GM04503 (cell line): ENCODE measurements around the gene RPS2.
A peak's percentile ranks its signal among the peaks of the same experiment; 100 is the strongest.
"Not testable (repeated sequence)": the region's sequence is repeated elsewhere in the genome, so short reads cannot be mapped to it uniquely, and the experiment has no call there.

ENCODE experiments used
- DNase-seq: peaks from one replicate; pipeline ENCODE4 v3.0.0-alpha.2; 2012; ENCODE audit warnings: low read depth

The RPS2 gene

DNA sequence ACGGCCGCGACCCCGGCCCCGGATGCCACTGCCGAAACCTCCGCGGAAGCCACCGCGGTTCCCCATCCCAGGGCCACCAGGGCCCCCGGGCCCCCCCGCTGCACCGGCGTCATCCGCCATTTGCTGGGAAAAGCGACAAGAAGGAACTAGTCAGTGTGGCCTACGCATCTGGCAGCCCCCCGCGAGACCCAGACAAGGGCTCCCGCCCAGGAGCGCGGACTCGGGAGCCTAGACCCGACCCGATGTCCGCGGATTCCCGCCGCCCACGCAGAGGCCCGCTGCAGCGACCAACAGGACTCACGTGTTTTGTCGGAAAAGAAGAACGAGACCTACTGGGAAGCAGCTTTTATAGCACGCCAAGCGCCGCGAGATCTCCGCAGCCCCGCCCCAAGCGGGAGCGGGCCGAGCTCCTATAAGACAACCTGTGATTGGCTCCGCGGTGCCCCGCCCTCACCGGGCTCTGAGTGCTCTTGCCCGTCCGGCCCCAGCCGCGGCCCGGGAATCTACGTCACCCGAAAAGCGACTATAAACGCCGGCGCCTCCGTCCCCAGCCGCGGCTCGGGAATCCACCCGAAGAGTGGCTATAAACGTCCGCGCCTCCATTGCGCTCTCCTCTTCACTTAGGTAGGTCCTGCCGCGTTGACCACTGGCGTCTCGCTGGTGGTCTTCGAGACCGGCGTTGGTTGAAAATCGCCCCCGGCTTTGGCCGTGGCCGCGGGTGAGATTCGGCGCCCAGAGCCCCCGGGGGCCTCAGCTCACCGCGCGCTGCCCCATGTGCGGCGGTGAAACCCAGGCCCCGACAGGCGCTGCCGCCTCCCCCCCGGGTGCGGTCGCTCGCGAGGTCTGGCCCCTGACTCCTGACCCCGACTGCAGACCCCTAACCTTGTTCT, at the start of gene RPS2:
Gene RPS2 (minus strand): TSS at position 321 of the 890 bp plus-strand sequence. CDS start 201 bp downstream, at position 120.
- DNase-seq = peak; percentile 84

DNA sequence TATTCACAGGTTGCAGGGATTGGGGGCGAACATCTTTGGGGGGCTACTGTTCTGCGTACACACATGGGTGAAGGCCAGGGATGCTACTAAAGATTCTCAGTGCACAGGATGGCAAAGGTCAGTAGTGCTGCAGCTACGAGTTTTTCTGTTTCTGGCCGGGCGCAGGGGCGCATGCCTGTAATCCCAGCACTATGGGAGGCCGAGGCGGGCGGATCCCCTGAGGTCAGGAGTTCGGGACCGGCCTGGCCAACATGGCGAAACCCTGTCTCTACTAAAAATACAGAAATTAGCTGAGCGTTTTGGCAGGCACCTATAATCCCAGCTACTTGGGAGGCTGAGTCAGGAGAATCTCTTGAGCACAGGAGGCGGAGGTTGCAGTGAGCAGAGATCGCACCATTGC, 48.9 kb upstream of the RPS2 start:
- no peak for DNase-seq

GRCh38 chr16:2011726-2012125, 47.1 kb upstream of the RPS2 start:
- DNase-seq = not testable (repeated sequence)

- DNase-seq = no peak
Observed at GRCh38 chr16:2009791-2010510, 45.3 kb upstream of the RPS2 start, which contains the start of gene ZNF598. Gene ZNF598 (minus strand): TSS chr16:2009821.

DNA sequence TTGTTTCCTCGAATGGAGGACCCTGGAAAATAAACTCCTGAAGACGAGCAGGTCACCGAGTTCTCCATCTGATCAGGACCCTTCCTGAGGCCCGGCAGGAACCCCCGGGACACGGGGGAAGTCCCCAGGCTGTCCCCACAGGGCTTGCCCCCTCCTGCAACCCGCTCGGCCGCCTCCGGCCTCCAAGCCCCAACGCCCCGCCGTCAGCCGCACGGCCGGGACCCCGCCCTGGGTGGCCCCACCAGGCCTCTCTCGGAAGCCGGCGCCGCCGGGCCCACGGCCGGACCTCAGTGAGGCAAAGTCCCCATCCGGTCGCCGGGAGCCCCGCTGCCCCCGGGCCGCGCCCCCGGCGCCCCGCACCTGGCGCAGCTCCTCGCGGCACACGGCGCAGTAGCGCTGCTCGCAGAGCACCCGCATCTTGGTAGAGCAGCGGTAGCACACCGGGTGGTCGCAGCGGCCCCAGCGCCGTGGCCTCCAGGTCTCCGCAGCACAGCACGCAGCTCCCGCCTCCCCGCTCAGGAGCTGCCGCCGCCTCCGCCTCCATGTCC, 44.6 kb upstream of the RPS2 start:
- DNase-seq = no peak

DNA sequence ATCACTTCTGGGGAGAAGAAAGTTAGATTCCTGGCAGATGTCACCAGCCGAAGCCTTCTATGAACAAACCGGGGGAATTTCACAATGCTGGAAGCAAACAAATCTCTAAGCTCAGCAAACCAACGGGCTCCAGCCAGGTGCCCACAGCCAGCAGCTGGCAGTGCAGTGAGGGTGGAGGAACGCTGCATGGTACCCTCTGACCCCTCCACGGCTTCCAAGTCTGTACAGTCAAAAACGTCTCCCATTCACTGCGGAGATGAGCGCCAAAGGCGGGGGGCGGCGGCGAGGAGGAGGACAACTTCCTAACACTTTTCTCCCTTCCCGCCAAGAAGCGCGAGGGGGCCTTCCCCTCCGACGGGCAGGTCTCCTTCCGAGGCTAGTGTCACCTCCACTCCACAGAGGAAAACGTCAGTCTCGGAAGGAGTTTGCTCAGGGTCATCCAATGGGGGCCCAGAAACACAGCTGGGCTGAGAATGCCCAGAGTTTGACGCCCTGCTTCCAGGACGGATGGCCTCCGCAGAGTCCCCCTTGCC, 44.1 kb upstream of the RPS2 start:
- no peak for DNase-seq

DNA sequence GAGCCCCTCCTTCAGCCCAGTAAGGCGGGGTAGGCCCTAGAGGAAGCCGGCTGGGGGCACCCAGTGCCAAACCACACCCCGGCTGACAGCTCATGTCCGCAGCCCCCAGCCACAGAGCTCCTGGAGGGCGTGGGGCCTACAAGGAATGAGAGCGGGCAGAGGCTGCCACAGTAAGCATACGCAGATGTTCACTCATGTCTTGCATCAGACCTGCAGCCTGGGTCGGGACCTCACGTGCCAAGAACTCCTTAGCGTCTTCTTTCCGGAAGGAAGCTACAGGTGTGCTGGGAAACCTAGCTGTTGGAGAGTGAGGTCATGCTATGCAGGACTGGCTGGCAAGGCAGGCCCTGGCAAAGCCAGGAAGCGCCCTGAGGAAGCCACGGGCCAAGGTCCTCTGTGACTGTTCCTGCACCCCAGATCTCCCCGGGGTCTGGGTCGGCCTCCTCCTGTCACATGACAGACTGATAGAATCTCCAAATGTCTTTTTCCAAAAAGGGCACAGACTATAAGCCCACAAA, 43.4 kb upstream of the RPS2 start:
- no peak for DNase-seq

DNA sequence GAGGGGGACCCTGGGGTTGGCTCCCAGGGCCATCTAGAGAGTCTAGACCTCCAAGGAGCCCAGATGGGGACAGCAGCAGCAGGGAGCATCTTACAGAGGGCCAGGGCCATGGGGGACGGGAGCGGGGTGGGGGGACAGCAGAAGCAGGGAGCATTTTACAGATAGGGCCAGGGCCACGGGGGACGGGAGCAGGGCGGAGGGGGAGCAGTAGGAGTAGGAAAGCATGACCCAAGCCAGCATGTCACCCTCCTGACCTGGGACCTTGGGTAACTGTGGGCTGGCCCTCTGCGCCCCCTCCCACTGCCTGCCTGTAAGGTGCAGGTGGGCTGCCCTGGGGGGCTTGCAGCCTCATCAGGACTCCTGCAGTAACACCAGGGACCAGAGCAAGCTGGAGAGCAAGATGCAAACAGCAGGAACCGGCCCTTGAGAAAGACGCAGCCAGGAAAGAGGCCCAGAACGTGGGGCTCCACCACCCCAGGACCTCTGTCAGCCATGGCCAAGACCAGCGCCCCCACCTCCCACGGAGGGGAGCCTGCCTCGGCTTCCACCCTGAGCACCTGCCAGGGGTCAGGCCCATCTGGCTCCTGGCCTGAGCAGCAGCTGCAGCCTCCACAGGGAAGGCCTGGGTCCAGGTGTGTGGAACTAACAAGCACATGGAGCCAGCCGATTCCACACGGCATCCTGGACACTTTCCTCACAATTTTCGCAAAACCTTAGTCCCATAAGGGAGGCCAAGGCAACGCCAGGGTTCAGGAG, 42.6 kb upstream of the RPS2 start:
- DNase-seq = no peak

DNA sequence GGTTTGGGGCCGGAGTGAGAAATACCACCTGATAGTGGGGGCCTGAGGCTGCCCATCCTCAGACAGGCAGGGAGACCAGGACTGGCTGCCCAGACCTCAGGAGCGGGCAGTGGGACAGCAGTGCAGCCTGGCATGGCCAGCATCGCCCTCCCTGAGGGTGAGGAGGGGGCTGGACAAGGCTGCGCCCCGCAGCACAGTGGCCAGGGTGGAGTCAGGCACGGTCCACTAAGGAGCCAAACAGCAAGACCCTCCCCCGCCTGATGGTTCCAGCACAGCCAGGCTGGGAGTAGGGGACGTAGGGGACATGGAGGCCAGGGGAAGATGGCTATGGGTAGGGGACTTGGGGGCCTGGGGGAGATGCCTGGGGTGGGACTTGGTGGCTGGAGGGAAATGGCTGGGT, 41.7 kb upstream of the RPS2 start:
- no peak for DNase-seq

GRCh38 chr16:2005646-2006045, 41.0 kb upstream of the RPS2 start:
- DNase-seq = no peak

GRCh38 chr16:2004795-2005517, 40.3 kb upstream of the RPS2 start:
- DNase-seq = no peak

- no peak for DNase-seq
Observed at GRCh38 chr16:2003827-2004641, 39.4 kb upstream of the RPS2 start.

DNA sequence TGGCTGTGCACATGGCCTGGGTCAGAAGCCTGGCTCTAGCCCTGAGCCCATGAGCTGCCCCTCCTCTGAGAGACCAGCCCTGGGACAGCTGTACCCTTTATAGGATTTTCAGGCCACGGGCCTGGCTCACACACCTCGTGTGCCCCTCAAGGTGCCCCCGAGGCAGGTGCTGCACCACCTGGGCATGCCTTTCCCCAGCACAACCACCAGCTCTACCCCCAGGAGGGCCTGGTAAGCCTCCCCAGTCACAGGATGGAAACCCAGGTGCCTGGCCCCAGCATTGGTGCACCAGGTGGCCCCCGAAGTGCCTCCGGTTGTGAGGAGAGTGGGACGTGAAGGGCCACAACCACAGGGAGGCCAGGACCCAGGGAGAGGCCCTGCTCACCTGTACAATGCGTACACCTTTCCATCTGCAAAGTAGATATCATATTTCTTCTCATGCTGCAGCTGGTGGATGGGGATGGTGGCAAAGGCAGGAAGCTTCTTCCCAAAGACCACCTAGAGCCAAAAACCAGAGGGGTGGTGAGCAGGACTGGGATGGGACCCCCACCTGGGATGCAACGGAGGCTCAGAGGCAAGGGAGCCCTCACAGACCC, 38.7 kb upstream of the RPS2 start:
- no peak for DNase-seq

- DNase-seq = no peak
Observed at GRCh38 chr16:2002406-2003230, 38.0 kb upstream of the RPS2 start.

DNA sequence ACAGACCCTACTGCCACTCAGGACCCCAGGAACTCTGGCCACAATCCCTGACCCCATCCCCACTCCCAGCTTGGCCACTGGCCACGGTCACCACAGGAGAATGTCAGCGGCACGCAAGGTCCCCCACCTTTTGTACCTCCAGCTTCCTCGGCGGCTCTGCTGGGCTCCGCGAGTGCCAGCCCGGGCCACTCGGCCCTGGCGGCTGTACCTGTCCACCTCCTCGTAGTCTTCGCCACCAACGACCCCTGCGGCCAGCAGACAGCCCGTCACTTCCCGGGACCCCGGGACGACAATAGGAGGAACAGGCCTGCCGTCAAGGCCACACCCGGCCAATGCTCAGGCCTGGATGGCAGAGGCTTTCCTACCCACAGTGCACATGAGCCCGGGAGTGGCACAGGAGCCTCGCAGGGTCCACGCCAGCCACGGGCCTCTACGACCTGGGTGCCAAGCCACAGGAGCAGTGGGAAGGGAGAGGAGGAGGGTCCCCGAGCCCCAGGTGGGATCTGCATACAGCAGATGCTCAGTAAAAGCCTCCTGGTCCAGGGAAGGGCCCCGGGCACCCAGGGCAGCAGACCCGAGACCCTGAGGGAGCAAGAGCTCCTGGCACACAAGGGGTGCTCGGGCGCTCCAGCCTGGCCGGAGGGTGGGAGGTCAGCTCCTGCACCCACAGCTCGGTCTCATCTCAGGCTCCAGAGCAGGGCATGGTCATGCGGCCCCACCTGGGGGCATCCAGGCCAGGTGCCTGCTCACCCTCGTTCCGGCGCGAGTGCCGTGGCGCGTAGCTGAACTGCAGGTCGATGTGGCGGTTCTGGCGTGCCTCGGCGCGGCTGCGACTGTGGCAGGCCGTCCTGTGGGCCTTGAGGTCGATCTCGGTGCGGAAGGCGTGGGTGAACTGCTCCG, 37.1 kb upstream of the RPS2 start:
- no peak for DNase-seq

DNA sequence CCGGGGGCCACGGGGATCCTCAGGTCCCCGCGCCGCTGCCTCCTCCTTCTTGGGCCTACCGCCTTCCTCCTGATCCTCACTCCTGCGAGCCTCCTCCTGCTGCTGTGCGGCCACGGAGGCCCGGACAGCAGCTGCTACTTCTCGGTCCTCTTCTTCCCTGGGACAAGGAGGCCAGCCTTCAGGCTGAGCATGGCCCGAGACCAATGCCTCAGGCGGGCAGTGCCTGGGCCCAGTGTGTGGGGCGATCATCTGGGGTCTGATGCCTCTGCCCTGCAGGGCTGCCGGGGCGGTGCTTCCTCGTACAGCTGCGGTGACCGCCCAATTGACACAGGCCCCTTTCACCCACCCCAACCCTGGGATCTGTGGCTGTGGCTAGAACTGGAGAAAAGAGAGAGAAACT, 36.4 kb upstream of the RPS2 start:
- no peak for DNase-seq

- no peak for DNase-seq
Observed at GRCh38 chr16:1999866-2000514, 35.4 kb upstream of the RPS2 start.
